HG03060 (cell line): ENCODE measurements around the gene COL5A1.
"Not testable (repeated sequence)": the region's sequence is repeated elsewhere in the genome, so short reads cannot be mapped to it uniquely, and the experiment has no call there.

Source experiments
- ATAC-seq: cut with Tn5 transposase; IDR thresholded peaks from one replicate; pipeline ENCODE4 v1.9.1; 2021; ENCODE audit warnings: low read depth, moderate number of reproducible peaks; ENCODE audit not compliant: unreplicated experiment

COL5A1 gene

DNA sequence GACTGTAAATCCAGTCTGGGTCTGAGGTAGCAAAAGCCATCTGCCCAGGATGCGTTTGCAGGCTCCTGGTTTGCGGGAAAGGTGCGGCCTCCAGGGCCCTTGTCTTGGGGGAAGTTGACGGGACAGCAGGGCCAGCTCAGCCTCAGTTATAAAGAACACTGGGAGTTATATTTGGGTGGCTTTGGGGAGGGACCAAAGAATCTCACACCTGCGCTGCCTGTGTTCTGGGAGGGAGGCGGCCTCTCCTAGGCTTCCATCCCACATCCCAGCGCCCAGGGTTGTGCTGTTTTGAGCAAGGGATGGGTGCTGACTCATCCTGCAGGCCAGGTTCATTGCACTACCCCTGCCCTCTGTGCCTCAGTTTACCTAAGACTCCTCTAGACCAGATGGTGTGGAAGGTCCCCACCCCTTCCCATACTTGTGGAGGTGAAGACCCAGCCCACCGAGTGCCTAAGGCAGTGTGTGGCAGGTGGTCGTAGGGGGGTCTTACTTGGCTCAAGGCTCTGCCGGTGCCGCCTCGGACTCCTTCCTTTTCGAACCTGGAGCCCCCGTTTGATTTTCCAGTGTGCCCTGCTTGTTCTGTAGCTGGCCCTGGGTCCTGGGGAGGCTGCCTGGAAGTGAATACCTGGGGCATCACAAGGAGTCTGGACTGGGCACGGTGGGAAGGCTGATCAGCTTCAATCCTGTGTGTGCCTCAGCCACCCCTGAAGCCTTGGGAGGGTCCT lies 199.7 kb downstream of the COL5A1 start:
- ATAC-seq, result no peak

GRCh38 chr9:134842321-134842720 lies 200.7 kb downstream of the COL5A1 start:
- ATAC-seq, result no peak

- no peak for ATAC-seq
These were observed 202.1 kb downstream of the COL5A1 start for GRCh38 chr9:134843740-134844139.

DNA sequence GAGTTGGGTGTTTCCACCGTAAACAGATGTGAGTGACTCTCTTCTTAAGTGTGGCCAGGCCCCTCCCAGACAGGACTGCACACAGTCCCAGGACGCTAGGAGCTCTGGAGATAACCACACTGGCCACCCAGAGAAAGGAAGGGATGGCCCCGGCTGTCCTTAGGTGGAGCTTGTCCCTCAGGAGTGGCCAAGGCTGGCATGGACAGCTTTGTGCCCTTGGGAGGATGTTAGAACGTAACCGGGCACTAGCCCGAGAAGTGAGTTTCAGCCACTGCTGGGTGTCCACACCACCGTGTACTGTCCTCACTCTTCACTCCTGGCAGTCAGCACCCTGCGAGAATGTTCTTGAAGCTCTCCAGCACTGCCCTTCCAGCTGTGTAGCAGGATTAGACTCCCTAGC lies 203.2 kb downstream of the COL5A1 start:
- no peak for ATAC-seq

DNA sequence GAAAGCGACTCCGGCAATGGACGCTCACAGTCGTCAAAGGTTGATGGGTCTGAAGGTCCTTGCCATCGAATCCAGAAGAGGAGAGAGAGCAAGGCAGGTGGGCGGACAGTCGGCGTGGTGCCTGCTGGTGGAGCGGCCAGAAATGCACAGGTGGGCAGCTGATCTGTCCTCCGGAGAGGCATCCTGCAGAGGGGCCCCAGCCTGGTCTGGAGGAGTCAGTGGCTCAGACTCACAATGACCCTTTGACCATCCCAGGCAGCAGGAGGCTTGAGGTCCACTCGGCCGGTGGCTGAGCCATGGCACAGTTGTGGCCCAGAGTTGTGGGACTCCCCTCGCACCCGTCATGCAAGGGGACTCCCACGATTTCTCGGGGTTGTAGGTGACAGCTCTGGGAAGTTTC lies 204.6 kb downstream of the COL5A1 start:
- no peak for ATAC-seq

GRCh38 chr9:134846699-134847098 lies 205.1 kb downstream of the COL5A1 start:
- ATAC-seq, result no peak

DNA sequence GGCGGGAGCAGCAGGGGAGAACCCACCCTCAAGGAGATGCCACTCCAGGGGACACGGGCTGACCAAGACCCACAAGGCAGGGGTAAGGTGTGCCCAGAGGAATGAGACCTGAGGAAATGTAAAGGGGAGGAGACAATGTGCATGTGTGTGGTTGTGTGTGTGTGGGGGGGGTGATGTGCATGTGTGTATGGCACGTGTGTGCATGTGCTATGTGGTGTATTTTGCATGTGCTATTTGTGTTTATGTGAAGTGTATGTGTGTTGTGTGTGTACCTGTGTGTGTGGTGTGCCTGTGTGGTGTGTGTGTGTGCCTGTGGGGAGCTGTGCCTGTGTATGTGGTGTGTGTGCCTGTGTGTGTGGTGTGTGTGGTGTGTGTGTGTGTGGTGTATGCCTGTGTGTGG lies 205.5 kb downstream of the COL5A1 start:
- ATAC-seq, result no peak

DNA sequence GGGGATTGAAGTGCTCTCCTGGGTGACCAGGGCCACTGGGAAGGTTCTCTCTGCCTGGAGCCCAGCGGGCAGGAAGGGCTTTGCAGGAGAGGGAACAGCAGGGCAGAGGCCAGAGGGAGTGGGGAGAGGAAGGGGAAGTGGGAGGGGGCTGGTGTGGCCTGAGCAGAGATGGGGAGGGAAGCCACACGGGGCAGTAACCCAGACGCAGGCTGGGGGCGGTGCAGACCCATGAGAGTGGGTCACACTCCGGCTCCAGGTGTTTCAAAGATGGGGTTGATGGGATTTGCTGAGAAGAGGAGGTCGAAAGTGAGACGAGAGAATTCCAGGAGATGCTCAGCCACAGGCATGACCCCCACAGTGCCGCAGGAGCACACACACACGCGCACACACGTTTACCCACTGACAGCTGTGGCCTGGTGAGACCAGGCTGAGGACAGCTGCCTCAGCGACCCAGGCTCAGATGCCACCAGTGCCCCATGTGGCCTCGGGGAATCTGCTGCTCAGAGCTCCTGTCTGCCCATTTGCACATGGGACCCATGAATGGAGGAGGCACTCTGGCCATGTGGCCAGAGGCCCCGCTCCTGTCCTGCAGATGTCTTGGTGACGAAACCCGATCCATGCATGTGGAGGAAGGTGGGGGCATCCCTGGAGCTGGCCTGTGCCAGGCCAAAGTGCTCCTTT lies 206.3 kb downstream of the COL5A1 start:
- no peak for ATAC-seq

- no peak for ATAC-seq
These were observed 206.9 kb downstream of the COL5A1 start for GRCh38 chr9:134848504-134848903.

GRCh38 chr9:134850611-134851010 lies 209.0 kb downstream of the COL5A1 start:
- ATAC-seq, result no peak

DNA sequence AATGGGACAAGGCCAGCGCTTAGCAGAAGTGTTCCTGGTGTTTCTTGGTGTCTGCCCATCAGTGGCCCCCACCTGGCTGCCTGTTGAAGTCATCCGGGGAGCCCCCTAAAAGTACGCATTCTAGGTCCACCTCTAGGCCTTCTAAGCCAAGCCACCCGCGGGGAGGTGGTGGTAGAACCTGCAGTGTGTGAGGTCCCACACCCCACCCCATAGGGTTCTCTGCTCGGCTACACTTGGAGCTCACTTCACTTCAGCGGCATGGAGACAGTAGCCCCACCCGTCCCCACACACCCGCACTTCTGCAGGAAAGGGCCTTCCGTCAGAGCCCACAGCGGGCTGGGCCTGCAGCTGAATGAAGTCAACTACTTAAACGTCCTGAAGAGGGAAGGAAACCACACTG lies 209.4 kb downstream of the COL5A1 start:
- no peak for ATAC-seq

- no peak for ATAC-seq
These were observed 211.5 kb downstream of the COL5A1 start for GRCh38 chr9:134852906-134853654.

GRCh38 chr9:134853893-134854292 lies 212.3 kb downstream of the COL5A1 start:
- ATAC-seq, result no peak

- no peak for ATAC-seq
These were observed 213.0 kb downstream of the COL5A1 start for GRCh38 chr9:134854541-134854981.

DNA sequence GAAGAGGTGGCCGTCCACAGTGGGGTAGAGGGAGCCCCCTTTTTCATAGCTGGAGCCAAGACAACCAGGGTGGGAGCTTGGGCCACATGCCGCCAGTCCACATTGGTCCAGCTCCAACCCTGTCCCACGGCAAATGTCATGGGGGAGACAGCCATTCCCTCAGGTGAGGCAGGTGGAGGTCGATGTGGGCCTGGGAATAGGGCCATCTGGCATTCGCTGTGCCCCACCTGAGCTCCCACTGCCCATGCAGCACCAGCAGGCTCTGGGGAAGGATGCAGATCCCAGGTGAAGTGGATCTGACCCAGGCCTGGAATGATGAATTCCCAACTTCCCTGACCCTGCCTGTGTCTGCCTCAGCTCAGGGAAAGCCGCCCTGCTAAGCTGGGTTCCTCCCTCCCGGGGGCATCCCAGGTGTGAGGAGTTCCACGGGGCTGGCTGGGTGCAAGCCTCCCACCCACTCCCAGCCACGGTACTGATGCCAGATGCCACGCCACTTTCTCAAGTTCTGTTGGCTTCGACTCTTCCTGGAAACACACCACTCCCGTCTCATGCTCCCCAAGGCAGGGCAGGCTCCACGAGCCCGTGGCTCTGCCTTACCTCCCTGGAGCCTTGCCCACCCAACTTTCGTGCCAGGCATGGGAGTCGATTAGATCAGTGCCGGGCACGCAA lies 213.8 kb downstream of the COL5A1 start:
- no peak for ATAC-seq

GRCh38 chr9:134855900-134856377 lies 214.3 kb downstream of the COL5A1 start:
- ATAC-seq, result no peak

GRCh38 chr9:134857451-134857850 lies 215.8 kb downstream of the COL5A1 start:
- not testable (repeated sequence) for ATAC-seq

DNA sequence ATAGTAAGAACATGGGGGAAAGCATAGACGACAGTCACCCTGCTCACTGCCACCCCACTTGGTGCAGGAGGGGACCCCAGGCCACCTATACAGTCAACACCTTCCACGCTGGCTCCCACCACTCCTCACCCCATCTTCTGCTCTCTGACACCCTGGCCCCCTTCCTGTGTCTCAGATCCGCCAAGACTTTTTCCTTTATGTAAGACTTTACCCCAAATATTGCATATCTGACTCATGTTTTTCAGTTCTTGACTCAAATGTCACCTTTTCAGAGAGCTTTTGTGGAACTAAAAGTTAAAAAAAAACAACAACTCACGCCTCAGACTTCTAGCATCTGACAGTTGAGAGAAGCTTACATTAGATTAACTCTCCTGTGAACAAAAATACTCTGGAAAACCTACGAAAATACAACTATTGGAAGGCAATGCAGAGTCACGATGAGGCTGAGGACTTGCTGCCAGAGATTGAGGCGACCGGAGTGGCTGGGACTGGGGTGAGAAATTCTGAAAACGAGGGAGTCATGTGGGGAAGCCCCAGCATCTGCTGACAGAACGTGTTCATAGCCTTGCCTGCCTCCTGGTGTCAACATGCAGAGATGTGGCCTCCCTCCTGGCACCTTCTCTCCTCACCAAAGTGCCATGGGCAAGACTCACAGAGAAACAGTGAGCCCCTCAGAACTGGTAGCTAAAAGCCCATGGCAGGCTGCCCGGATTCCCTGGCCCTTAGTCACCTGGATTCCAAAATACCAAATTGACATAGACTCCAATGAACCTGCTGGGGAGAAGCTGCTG lies 216.6 kb downstream of the COL5A1 start:
- no peak for ATAC-seq

GRCh38 chr9:134860510-134860909 lies 218.9 kb downstream of the COL5A1 start:
- ATAC-seq, result no peak
